Pons (tissue), 1 donor: ENCODE measurements around the gene CDC42BPA.
"Not testable (repeated sequence)": the region's sequence is repeated elsewhere in the genome, so short reads cannot be mapped to it uniquely, and the experiment has no call there.

ENCODE experiments used
- DNase-seq: peaks from one replicate; pipeline ENCODE4 v3.0.0-alpha.2; 2016; ENCODE audit warnings: low spot score

CDC42BPA gene

DNA sequence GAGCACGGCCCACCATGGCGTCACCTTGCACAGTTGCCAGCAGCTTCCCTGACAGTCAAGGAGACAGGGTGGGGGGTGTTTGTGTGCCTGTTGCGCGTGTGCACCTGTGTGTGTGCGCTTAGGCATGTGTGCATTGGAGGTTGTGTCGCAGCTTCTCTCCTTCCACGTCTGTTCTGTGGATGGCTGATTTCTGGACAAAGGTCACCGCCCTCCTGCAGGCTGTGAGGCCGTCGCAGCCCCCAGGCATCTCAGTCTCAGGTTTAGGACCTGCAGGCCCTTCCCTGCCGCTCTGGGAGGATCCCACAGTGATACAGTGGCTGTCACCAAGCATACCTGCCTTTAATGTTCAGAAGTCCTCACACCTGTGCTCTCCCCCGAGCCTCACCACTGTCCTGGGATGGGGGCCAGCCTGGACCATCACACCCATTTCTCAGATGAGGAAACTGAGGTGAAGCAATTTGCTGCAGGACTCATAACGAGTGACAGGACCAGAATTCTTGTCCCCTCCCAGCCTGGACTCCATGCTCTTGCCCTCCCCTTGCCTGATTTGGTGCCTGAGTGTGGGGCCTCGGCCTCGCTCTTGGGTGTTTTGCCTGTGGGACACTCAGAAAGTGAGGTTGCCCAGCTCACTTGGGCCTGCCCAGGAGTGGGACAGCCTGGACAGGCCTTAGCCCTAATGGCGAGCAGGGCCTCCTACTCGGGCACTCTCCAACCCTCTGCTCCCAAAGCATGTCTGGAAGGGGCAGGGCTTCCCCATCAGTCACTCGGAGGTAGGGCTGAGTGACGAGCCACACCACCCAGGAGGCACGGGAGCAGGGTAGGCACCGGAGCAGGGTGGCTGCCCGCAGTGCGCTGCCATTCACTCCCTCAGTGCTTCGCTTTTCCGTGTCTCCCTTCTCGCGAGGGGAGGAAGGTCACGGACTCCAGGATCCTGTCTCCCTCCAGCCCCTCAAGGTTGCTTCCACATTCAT, 355.6 kb downstream of the CDC42BPA start:
- no peak for DNase-seq

DNA sequence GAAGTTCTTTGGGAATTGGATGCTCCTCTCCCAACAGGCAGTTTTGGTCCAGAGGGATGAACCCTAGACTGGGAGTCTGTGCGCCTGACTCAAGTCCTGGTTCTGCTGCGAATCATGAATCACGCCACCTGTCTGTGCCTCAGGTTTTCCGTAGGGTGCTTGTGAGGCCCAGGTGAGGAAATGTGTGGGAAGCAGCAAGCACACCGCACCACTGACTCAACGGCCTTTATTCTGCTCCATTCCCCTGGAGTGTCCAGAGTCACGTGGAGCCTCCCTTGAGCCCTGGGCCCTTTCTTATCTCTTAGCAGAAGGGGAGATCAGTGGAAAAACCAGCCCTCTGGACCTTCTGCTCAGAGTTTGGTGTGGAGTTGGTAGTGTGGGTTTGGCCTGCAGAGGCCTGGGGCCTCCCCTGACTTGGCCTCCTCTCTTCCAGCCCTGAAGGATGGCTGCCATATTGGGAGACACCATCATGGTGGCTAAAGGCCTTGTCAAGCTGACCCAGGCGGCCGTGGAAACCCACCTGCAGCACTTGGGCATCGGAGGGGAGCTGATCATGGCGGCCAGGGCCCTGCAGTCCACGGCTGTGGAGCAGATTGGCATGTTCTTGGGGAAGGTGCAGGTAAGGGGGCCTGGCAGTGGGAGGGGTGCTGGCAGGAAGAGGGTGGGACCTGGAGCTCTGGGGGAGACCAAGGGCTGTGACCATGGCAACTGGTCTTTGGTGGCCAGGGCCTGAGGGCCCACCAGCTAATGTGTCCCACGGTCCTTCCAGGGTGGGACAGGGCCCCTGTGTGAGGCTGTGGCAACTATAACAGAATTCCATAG, 357.1 kb downstream of the CDC42BPA start:
- DNase-seq, result no peak

DNA sequence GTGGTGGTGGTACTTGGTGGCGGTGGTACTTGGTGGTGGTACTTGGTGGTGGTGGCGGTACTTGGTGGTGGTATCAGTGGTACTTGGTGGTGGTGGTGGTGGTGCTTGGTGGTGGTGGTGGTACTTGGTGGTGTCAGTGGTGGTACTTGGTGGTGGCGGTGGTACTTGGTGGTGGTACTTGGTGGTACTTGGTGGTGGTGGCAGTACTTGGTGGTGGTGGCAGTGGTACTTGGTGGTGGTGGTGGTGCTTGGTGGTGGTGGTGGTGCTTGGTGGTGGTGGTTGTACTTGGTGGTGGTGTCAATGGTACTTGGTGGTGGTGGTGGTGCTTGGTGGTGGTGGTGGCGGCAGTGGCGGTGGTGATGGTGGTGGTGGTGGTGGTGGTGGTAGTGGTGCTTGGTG, 358.0 kb downstream of the CDC42BPA start:
- DNase-seq, result no peak

DNA sequence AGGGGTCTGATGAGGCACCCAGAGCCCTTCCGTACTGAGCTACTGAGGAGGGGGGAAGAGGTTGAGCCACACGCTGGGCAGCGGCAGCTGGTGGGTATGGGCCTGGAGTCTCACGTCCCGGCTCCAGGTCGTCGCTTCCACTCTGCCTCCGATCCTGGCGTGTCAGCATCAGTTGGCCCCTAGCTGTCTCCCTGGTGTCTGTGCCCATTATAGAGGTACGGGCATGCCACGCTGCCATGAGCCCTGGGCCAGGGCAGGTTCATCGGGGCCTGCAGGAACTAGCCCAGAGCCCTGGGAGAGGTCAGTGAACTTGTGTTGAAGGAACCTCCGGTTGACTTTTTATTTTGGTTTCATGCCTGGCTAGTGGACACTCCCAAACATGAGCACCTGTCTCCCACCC, 360.0 kb downstream of the CDC42BPA start:
- DNase-seq, result no peak

DNA sequence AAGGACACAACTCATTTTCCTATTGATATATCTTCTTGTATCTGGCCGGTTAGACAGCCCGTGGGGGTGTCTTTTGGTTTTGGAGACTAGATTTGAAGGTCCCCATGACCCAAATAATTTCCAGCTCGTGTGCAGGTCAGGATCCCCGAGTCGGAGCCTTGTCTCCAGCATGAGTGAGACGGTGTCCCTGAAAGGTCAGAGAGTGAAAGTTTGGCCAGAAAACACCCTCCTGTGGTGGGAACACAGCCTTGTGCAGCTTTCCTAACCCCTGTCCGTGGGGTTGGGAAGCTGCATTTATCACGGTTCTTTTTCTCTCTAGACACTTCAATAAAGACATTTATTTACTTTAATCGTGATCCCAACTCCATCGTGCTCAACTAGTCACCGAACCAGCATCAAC, 360.6 kb downstream of the CDC42BPA start:
- no peak for DNase-seq

DNA sequence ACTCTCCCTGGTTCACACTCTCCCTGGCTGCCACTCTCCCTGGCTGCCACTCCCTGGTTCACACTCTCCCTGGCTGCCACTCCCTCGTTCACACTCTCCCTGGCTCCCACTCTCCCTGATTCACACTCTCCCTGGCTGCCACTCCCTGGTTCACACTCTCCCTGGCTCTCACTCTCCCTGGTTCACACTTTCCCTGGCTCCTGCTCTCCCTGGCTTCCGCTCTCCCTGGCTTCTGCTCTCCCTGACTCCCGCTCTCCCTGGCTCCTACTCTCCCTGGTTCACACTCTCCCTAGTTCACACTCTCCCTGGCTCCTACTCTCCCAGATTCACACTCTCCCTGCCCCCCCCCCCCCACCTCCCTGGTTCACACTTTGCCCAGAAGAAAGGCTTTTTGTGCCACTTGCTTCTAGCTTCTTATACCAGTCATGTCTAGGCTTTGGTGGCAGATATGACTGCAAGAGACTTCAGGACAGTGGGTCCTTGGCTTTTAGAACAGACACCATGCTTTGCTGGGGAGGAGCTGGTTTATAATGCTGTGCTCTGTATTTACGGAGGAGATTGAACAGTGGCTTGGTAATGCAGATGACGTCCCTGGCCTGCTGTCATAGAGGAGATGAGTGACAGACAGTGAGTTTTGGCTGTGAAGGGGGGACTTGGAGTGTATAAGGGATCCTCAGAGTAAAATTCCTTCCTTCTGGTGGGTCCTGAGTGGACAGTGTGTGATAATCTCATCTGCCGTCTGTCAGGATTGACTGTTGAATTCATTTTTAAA, 361.2 kb downstream of the CDC42BPA start:
- no peak for DNase-seq

DNA sequence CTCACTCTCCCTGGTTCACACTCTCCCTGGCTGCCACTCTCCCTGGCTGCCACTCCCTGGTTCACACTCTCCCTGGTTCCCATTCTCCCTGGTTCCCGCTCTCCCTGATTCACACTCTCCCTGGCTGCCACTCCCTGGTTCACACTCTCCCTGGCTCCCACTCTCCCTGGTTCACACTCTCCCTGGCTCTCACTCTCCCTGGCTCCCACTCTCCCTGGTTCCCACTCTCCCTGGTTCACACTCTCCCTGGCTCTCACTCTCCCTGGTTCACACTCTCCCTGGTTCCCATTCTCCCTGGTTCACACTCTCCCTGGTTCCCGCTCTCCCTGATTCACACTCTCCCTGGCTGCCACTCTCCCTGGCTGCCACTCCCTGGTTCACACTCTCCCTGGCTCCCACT, 362.4 kb downstream of the CDC42BPA start:
- DNase-seq, result not testable (repeated sequence)

DNA sequence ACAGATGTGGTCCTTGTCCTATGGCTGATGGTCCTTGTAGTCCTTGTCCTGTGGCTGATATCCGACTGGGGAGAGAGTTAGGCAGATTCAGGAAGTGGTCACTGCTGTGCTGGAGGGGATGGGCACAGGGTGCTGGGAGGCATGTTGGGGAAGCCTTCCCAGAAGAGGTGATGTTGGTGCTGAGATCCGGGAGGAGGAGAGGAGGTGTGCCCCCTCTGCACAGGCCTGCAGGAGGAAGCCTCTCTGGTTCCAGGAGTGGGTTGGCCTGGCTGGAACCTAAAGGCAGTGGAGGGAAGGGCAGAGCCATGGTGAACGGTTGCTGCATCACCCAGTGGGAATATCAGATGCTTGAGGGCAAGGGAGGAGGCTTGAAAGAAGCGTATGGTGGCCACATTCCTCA, 363.5 kb downstream of the CDC42BPA start:
- DNase-seq, result no peak

DNA sequence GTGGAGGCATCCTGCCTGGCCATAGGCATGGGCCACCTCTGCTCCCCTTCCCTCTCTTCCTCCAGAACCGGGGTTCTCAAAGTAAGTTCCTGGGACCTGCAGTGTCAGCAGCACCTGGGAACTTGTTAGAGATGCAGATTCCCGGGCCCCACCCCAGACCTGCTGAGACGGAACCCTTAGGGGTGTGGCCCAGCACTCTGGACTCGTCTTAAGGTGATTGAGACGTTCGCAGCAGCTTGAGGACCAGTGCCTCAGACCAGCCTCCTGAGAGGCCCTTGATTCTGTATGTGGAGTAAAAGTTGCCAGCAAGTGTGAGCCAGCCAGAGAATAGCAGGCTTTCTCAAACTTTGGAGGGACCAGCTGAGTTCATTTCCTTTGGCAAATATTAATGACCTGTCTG, 364.0 kb downstream of the CDC42BPA start:
- DNase-seq, result no peak

DNA sequence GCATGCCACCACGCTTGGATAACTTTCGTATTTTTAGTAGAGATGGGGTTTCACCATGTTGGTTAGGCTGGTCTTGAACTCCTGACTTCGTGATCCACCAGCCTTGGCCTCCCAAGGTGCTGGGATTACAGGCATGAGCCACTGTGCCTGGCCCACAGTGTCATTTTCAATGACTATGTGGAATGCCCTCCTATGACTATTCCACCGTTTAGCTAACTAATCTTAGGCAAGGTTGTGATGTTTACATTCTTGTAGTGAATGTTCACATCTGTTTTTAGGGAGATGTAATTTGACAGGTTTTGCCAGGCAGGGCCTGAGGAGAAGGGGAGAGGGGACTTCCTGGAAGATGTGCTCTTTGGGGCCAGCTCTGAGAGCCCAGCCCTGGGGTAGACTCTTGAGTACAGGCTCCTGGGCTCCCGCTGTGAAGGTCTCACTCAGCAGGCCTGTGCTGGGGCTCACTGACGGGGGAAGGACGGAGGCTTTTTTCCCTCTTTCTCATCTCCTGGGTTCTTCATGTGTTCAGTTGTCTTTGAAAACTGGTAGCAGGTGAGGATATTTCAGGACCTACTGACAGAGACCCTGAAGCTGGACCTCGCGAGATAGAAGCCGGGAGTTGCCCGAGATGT, 365.0 kb downstream of the CDC42BPA start:
- DNase-seq, result no peak

DNA sequence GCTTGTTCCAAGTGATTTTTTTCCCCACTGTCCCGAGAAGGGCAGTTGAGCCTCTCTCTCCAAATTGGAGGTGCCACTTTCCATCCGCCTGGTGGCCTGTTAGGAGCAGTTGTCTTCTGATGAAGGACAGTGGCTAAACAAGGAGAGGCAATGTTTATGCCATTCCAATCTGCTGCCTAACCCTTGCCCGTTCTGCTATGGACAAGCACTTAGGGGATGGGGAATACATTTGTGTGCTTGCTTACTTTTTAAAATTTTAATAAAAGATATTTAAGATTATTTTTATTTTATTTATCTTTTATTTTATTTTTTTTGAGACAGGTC, 366.2 kb downstream of the CDC42BPA start:
- DNase-seq, result no peak

DNA sequence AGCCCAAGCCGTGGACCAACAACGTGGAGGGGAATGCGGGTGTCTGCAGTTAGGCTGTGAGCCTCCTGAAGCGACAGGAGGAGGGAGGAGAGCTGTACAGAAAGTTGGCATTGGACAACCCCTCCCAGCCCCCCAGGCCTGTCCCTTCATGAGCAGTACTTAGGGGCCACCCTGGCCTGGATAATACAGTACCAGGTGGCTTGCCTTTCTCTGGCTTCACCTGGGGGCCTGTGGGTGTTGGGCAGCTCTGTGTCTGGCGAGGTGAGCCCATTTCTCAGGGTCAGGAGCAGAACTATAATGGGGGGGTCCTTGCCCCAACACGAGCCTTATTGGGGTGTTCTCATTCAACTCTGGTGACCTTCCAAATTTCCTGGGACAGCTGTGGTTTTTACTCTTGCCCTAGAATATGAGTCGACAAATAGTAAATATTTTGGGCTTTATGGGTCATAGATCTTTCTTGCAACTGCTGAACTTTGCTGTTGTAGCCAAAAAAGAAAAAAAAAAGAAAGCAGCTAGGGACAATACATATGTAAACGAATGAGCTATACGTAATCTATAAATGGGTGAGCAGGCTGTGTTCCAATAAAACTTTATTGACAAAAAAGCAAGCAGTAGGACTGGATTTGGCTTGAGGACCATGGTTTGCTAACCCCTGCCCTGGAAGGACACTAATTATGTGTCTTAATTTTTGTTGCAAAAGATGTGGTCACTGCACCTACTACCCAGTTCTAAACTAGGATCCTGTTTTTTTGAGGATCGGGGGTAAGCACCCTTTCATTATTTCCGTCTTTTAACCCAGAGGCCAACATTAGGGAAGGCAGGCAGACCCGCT, 366.8 kb downstream of the CDC42BPA start:
- DNase-seq, result no peak

DNA sequence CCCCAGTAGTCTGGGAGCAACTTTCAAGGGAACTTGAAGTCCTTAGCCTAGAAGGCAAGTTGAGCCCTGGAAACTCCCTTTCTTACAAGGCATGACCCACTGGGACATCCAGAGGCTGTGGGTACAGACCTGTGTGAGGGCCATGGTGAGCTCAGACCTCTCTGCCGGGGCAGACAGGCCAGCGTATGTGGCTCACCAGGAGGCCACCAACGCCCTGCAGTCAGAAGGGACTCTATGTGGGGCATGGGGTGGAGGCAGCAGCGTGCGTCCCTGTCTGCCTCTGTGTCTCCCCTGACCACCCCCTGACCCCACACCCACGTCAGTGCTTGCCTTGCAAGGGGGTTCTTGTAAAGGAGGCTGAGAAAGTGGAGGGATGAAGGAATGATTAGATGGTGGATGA, 367.4 kb downstream of the CDC42BPA start:
- DNase-seq, result no peak

DNA sequence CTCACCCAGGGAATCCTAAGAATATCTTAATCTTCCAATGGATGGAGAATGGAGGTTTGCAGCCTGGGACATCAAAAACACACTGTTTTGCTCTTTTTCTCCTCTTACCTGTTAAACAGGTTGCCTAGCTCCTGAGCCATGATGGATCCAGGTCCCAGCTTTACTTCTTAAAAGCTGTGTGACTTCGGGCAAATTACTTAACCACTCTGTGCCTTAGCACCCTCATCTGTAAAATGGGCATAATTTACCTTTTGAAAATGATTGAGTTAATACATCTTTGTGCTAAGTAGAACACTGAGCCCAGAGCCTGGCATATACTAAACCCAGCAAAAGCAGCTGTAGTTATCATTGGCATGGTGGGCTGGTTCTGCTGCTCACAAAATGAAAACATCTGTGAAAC, 368.0 kb downstream of the CDC42BPA start:
- no peak for DNase-seq

DNA sequence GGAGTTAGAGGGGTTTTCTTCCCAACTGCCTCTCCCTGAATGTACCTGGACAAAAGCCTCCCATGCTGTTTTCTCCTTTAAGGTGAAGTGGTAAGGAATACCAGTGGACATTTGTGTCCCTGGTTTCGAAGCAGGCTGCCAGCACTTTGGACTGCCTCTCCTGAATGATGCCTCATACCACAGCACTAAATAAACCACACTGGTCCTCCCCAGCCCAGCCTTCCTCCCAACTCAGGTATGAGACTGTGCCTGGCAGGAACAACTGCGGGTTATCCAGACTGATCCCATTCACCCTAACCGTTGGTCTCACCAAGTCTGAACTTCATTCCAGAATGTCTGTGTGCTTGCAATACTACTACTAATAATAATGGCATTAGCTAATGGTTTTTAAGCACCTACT, 368.9 kb downstream of the CDC42BPA start:
- no peak for DNase-seq

DNA sequence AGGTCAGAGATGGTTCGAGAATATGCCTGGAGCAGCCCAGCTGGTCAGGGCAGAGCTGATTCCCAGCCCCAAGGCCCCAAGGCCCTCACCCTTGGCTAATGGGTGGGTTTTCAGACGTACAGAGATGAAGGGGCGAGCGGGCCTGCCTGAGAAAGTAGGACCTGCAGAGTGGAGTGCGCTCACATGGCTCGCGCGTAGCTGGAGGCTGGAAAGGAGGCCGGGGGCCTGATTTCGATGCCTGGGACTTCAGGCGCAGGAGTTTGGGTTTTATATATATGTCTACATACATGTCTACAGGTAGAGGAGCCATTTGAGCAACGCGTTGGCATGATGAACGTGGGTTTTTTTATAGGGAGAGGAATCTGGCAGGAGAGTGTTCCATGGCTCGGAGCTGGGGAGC, 369.3 kb downstream of the CDC42BPA start:
- DNase-seq, result no peak

DNA sequence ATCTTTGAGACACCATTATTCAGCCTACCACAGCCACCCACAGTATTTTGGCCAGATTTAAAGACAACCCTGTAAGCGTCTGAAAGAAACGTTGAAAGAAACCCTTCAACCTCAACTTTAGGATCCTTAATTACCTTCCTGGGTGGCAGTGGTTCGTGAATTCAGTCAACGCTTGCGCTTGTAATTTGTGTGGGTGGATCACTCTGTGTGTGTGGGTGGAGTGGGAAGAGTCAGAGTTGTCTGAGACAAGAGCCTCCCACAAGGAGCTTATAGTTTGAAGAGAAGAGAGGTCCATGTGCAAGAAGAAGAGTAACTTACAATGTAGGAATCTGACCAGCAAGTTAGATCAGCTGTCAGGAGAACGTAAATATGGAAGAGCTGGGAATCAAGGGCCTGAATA, 369.8 kb downstream of the CDC42BPA start:
- no peak for DNase-seq

DNA sequence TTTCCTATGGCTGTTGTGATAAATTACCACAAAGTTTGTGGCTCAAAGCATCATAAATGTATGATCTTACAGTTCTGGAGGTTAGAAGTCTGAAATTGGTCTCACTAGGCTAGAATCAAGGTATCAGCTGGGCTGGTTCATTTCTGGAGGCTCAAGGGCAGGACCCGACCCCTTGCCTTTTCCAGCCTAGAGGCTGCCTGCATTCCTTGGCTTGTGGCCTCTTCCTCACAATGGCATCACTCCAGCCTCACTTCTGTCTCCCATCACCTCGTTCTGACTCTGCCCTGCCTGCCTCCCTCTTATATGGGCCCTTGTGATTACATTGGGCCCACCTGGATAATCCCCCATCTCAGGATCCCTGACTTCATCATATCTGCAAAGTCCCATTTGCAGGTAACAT, 370.2 kb downstream of the CDC42BPA start:
- no peak for DNase-seq

DNA sequence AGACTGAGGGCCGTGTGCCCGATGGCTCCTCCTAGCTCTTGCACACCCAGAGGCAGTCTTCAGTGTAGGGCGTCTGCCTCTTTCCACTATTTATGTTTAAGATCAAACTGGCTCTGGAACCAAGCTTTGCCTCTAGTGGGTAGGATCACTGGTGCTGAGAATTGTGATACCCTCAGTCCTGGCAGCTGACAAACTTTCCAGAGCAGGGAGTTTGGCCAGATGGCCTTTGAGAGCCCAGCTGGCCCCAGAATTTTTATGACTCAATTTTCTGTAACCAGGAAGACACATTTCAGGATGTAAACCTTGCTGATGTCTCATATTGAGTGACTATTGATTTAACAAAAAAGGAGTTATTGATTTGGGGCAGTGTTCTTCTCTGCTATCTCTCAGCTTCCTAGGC, 371.5 kb downstream of the CDC42BPA start:
- no peak for DNase-seq

DNA sequence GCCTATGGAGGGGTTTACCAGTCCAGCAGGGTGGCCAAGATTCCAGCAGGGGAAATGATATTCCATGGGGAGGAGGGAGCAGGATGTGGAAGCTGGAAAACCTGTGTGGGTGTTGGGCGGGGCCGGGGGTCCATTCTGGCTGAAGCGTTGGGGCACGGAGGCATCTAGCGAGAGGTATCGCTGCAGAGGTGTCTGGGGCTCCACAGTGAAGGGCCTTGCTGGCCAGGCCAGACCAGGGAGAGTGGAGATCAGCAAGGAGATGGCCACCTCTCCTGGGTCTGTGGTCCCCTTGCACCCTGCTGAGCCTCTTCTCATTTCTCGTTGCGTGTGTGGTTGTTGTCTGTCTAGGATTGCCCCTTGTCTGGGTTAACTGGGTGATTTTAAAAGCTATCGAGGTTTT, 372.0 kb downstream of the CDC42BPA start:
- DNase-seq, result no peak

DNA sequence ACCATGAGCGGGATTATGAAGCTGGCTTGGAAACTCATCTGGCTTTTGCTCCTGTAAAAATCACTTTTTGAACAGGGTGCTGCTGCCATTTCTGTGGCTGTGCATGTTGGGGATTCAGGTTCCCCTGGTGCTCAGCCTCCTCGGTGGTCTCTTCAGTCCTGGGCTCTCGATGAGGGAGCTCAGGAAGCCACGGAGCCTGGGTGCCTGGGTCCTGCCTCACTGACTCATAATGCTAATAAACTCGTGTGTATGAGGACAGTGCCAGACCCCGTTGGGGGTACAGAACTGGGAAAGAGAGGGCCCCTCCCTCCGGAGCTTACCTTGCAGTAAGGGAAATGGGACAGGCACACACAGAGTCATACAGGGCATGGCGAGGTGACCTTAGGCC, 372.4 kb downstream of the CDC42BPA start:
- DNase-seq, result no peak
